Colonic mucosa (tissue), 4 donors: ENCODE data around the gene CPNE2. TPM values are rescaled to one million over a fixed set of nuclear protein-coding genes. Genes with fewer than 3 reads are reported as not detected.
A peak's percentile ranks its signal among the peaks of the same experiment; 100 is the strongest.

ENCODE experiments used
- DNase-seq: peaks from one replicate; pipeline ENCODE4 v3.0.0-alpha.2; 2020
- H3K27ac ChIP-seq: fragments of 200-600 bp; one replicate; pipeline ENCODE4 v1.8.0; 2021
- H3K27me3 ChIP-seq: fragments of 200-600 bp; one replicate; pipeline ENCODE4 v1.8.0; 2021
- H3K36me3 ChIP-seq: fragments of 200-600 bp; one replicate; pipeline ENCODE4 v1.8.0; 2021
- H3K4me1 ChIP-seq: fragments of 200-600 bp; one replicate; pipeline ENCODE4 v1.8.0; 2021; ENCODE audit warnings: mild to moderate bottlenecking
- H3K4me3 ChIP-seq: fragments of 200-600 bp; one replicate; pipeline ENCODE4 v1.8.0; 2021
- H3K9ac ChIP-seq, 2 donors: one replicate each; pipeline ENCODE4 v1.7.0; 2013; ENCODE audit warnings: control low read depth in 2 of 2, low read depth in 2 of 2, low read length in 2 of 2
- H3K9me3 ChIP-seq: fragments of 200-600 bp; one replicate; pipeline ENCODE4 v1.8.0; 2021
- CTCF ChIP-seq: fragments of 200-600 bp; IDR thresholded peaks from one replicate; pipeline ENCODE4 v1.8.0; 2022; ENCODE audit warnings: antibody characterized with exemption, mild to moderate bottlenecking
- intact Hi-C: fragments of 100-400 bp; cut with DNase I; formaldehyde crosslinking; loops from one replicate; pipeline ENCODE4 v1.14.1; 2022
- total RNA-seq, 2 donors: library from RNA; stranded (reverse); fragmentation: NEBNext Ultra II Directional in 1 of 2; extraction: Animal tissue kit (Norgen Biotek cat#: 25700) in 1 of 2; gene quantifications; one replicate each; pipeline ENCODE4 v1.2.1, GENCODE V29; 2021
- donor health status: healthy.
- donor health status: DM: no; HTN: no; CAD: no.
- donor health status: DM: no; HTN: no; CAD: no.

Gene CPNE2
- total RNA-seq, 2 donors from 2014 or later, result 38.6 to 53.3 TPM

DNA sequence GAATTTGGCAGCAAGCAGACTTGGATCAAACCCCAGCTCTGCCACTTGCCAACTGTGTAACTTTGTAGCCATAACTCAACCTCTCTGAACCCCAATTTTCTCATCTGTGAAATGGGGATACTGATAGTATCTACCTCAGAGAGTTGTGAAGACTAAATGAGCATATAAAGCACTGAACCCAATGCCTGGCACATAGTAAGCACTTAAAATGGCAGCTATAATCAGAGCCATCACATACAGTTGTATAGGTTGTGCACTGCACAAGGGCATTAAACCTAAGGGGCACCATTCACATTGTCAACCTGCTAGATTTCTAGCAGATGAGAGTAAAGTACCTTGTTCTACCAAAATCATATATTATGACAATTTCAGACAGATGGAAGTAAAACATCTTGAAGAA lies 10.6 kb upstream of the CPNE2 start:
- Histone ChIP-seq H3K9ac (no peak overlapping the region), H3K4me3 (no peak overlapping the region), H3K9me3 (no peaks in the 10 kb centered on the region), H3K36me3 (peaks cover 3% of the 10 kb centered on the region), H3K27ac (no peak overlapping the region), H3K4me1 (no peaks in the 10 kb centered on the region), H3K27me3 (no peaks in the 10 kb centered on the region)
- no peak for DNase-seq
- intact Hi-C loops, result loop anchor here (10.0 kb wide), 1 partner anchor 117 kb away; the partner anchor contains the start of gene CETP
- TF ChIP-seq CTCF, result no peak

DNA sequence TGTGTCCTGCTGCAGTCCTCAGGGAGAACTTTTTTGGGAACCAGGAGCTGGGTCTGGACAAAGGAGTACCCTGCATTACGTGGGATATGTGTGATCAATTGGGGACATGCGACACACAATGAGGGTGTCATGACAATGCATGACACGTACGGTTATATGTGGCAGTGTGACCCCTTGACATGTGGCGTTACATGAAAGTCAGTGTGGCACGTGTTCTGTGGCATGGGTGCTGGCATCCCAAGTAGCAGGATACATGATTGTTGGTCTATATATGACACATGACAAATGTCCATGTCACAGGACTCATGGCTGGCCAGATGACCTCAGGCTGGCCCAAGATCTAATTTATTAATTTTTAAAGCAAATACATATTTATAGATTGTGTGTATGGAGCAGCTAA lies 9.7 kb upstream of the CPNE2 start:
- Histone ChIP-seq H3K27ac (no peak overlapping the region), H3K9me3 (no peaks in the 10 kb centered on the region), H3K9ac (no peak overlapping the region), H3K4me1 (no peaks in the 10 kb centered on the region), H3K36me3 (peaks cover 3% of the 10 kb centered on the region), H3K27me3 (no peaks in the 10 kb centered on the region), H3K4me3 (no peak overlapping the region)
- no peak for TF ChIP-seq CTCF
- no peak for DNase-seq
- intact Hi-C loops, result loop anchor here (10.0 kb wide), 1 partner anchor 118 kb away; the partner anchor contains the start of gene CETP

- intact Hi-C loops, result loop anchor here (2.0 to 10.0 kb wide), 2 partner anchors 85 to 119 kb away; partner anchors contain the start of gene CETP
- no peak for DNase-seq
- Histone ChIP-seq H3K4me1 (no peaks in the 10 kb centered on the region), H3K4me3 (no peak overlapping the region), H3K9ac (no peak overlapping the region), H3K27me3 (no peaks in the 10 kb centered on the region), H3K36me3 (peaks cover 3% of the 10 kb centered on the region), H3K9me3 (no peaks in the 10 kb centered on the region), H3K27ac (no peak overlapping the region)
- no peak for TF ChIP-seq CTCF
These were observed 8.8 kb upstream of the CPNE2 start for GRCh38 chr16:57083485-57084126.

DNA sequence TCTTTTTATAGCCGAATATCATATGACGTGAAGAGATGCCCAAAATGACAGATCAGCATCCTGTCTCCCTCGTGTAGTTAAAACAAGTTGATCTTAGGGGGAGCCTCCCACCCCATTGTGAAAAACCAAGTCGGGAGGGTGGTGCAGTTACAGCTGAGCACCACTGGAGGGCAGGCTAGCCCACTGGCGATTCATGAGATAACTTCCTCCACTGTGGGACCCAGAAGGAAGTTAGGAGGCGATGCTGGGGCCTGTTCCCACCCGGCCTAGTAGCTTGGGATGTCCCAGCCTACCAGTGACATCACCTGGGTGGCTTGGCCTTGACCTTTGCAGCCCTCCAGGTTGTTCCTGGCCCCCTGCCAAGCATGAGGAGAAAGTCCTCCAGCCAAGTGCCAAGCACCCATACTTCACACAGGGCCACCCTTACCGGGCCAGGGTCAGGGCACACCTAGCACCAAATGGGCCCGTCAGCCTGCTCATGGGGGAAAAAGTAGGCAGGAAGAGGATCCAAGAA lies 8.1 kb upstream of the CPNE2 start:
- no peak overlapping the region for H3K27ac ChIP-seq
- peaks cover 3% of the 10 kb centered on the region for H3K36me3 ChIP-seq
- peak overlapping the region in 1 of 2 donors; percentile 27 for H3K9ac ChIP-seq
- H3K27me3 ChIP-seq, result no peaks in the 10 kb centered on the region
- H3K9me3 ChIP-seq, result no peaks in the 10 kb centered on the region
- peak; percentile 96 for TF ChIP-seq CTCF
- peak; percentile 74 for DNase-seq
- no peaks in the 10 kb centered on the region for H3K4me1 ChIP-seq
- H3K4me3 ChIP-seq, result no peak overlapping the region
- intact Hi-C loops, result loop anchor here (2.0 to 10.0 kb wide), 2 partner anchors 84 to 120 kb away; partner anchors contain the start of gene CETP

- DNase-seq, result no peak
- H3K9ac ChIP-seq, result no peak overlapping the region
- H3K27ac ChIP-seq, result no peak overlapping the region
- no peaks in the 10 kb centered on the region for H3K9me3 ChIP-seq
- H3K36me3 ChIP-seq, result no peaks in the 10 kb centered on the region
- H3K27me3 ChIP-seq, result no peaks in the 10 kb centered on the region
- no peak for TF ChIP-seq CTCF
- H3K4me1 ChIP-seq, result no peaks in the 10 kb centered on the region
- H3K4me3 ChIP-seq, result no peak overlapping the region
- intact Hi-C loops, result loop anchor here (2.0 to 10.0 kb wide), 3 partner anchors 84 to 212 kb away; partner anchors contain the start of gene CETP
These were observed 7.4 kb upstream of the CPNE2 start for GRCh38 chr16:57084996-57085395.
